SK-N-SH (cell line): Measurements from ENCODE around the gene WDR86.

Source experiments
- JUND ChIP-seq: IDR thresholded peaks from 2 replicates; pipeline ENCODE4 v1.4.0; 2012
- MEF2A ChIP-seq: IDR thresholded peaks from 2 replicates; pipeline ENCODE4 v1.4.0; 2012; ENCODE audit warnings: low read depth, borderline replicate concordance
- POLR2AphosphoS5 ChIP-seq: IDR thresholded peaks from 2 replicates; pipeline ENCODE4 v1.6.1; 2012; ENCODE audit warnings: low read depth, low read length
- RXRA ChIP-seq: IDR thresholded peaks from 2 replicates; pipeline ENCODE4 v1.4.0; 2012; ENCODE audit warnings: low read depth, mild to moderate bottlenecking, borderline replicate concordance
- ZBTB33 ChIP-seq: IDR thresholded peaks from 2 replicates; pipeline ENCODE4 v1.4.0; 2012; ENCODE audit warnings: low read depth, borderline replicate concordance
- TF ChIP-seq, protein P1 (sequence below): fragments of 200-600 bp; sonication (generic); IDR thresholded peaks from 2 replicates; pipeline ENCODE4 v1.6.1; 2017; ENCODE audit warnings: antibody characterized with exemption, mild to moderate bottlenecking, moderate library complexity

GRCh38 chr7:151361193-151361959, 48.5 kb downstream of the WDR86 start:
- no peak for TF ChIP-seq ZBTB33
- TF ChIP-seq, protein P1, sequence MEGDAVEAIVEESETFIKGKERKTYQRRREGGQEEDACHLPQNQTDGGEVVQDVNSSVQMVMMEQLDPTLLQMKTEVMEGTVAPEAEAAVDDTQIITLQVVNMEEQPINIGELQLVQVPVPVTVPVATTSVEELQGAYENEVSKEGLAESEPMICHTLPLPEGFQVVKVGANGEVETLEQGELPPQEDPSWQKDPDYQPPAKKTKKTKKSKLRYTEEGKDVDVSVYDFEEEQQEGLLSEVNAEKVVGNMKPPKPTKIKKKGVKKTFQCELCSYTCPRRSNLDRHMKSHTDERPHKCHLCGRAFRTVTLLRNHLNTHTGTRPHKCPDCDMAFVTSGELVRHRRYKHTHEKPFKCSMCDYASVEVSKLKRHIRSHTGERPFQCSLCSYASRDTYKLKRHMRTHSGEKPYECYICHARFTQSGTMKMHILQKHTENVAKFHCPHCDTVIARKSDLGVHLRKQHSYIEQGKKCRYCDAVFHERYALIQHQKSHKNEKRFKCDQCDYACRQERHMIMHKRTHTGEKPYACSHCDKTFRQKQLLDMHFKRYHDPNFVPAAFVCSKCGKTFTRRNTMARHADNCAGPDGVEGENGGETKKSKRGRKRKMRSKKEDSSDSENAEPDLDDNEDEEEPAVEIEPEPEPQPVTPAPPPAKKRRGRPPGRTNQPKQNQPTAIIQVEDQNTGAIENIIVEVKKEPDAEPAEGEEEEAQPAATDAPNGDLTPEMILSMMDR = no peak
- TF ChIP-seq POLR2AphosphoS5 = no peak
- no peak for TF ChIP-seq MEF2A
- TF ChIP-seq JUND = no peak
- no peak for TF ChIP-seq RXRA
